NCI-H774 (cell line): Measurements from ENCODE around the gene SSTR5.

ENCODE experiments used
- DNase-seq: peaks from one replicate; lab custom pipeline; 2025; lab: John Stamatoyannopoulos, UW

The SSTR5 gene

DNA sequence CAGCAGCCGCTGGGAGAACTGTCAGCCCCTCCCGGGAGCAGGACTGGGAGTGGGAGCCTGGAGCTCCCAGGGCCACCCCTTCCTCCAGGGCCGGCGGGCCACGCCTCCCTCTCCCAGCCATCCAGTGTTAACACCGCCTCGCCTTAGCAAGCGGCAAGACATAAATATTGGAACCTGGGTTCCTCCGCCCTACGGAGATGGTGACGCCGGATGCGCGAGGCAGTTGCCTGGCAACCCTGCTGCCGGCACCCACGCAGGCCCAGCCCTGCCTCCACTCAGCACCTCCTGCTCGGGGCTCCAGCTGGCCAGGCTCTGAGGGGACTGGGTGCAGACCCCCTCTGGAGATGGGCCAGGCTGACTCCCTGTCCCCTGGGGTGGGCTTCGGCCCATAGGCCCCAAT is 52.9 kb downstream of the SSTR5 start:
- no peak for DNase-seq

DNA sequence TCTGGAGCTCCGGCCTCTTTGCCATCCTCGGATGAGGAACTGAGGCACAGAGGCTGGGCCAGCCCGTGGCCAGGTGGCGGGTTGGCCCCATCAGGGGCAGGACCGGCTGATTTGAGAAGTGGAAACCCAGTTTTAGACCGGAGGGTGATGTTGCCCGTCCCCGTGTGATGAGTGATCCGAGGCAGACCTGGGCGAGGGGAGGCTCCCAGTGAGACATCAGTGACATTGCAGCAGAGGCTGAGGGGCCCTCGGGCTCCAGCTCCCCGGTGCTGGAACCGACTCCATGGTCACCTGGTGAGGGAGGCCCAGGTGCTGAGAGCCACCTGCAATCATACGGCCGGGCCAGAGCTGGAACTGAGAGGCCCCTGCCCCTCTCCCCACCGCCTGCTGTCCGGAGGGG is 53.5 kb downstream of the SSTR5 start:
- DNase-seq: no peak

DNA sequence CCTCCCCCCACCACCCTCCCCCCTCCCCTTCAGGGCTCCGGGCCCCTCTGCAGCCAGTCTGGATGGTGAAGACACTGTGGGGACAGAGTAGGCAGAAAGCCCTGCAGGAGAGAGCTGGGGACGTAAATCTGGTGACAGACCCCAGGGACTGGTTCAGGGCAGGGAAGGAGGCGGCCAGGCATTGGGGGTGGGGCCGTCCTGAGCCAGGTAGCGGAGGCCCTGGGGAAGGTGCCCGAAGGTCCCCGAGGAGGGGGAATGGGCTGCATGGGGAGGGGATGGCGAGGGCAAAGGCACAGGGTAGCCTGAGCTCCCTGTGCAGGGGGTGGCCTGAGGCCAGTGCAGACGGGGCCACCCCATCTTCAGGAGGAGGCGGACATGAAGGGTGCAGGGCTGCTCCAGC is 54.0 kb downstream of the SSTR5 start:
- no peak for DNase-seq

DNA sequence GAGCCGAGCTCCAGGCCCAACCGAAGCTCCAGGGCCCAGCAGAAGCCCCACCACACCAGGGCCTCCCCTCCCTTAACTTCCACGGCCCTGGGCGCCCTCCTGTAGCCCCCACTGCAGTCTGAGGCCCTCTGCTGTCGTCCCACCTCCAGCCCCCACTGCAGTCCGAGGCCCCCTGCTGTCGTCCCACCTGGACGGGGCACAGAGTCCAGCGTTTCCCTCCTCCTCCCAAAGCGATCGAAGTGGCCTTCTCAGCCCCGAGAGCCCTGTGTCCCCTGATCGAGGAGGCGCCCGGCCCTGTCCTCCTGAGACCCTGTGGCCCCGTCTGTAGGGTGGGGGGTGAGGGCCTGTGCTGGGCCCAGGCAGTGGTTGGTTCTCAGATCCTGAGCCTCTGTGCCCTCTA is 54.6 kb downstream of the SSTR5 start:
- no peak for DNase-seq

DNA sequence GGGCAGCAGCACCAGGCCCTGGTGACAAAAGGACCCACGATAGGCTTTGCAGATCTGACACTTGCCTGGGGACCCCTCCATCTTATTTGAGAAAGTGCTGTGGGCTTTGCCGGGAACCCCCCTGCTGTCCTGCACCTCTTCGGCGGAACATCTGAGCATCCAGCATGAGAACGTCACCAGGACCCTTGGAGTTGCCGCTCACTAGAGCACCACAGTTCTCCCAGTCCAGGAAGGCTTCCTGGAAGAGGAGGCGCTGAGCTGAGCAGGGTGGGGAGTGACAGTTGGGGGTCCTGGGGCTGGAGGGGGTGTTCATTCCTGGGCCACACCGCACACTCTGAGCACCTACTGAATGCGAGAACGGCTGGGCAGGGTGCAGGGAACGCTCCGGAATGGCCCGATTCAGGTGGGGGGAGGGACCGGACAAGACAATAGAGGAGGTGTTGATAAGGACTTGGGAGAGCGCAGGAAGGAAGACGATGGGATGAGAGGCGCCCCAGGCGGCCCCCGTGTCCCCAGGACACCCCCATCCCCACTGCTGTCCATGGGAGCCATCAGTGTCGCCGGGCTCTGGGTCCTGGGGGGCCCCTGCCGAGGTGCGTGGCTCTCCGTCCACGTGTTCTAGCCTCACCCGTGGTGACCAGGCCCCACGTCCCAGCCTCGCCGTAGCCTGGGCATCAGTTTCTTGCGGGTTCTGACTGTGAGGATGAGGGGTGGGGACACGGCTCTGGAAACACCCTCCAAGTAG is 55.6 kb downstream of the SSTR5 start:
- DNase-seq: no peak

DNA sequence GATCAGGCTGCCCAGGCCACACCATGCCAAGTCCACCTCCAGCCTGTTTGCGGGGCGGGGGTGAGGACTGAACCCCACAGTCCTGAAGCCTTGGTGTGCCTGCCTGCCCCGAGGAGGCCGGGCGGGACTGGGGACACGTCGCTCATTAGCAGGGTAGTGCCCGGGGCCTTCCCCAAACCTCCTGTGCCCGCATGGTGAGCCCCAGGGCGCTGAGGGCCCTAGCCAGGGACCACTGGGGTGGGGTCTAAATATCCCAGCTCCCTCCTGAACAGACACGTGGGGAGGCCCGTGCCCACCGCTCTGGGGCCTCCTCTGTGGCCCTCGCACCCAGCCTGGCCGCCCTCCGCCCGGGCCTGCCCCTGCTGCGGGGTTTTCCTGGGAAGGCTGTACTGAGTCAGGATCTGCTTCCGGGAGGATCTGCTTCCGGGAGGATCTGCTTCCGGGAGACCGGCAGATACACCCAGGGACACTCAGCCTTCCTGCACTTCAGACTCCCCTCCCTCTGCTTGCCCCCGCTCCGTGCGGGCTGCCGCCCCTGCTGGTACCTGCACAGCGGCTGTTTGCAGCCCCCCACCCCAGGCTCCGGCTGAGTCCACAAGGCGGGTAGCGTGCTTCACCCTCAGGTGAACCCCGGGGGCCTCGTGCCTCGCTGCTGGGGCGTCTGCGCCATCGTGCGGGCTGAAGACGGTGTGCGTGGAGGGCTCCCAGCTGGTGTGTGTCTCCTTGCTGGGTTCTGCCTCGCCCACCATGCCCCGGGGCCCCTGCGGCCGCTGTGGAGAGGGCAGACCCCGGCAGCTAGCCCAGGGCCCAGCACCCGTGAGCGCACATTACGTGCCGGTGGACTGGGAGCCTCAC is 56.8 kb downstream of the SSTR5 start:
- no peak for DNase-seq

DNA sequence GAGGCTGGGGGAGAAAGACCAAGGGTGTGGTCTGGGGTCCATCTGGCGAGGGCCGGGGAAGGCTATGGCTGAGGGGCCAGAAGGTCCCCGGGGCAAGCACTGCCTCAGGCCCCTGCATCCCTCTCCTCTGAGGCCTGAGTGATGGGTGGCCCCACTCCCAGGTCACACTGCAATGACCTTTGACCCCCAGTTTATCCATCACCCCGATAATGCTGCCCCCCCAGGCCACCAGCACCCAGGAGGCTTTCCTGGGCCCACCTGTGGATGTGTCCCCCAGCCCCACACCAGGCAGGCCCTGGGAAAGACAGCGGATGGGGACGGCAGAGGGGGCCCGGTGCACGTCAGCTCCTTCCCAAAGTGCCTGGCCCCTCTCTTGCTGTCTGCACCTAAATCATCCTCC is 57.8 kb downstream of the SSTR5 start:
- DNase-seq: no peak
